Thoracic aorta endothelial cell (primary cell): ENCODE measurements around the gene CCDC54. TPM values are rescaled to one million over a fixed set of nuclear protein-coding genes. Genes with fewer than 3 reads are reported as not detected.

ENCODE experiments used
- total RNA-seq: library from RNA; depleted of rRNA; stranded (reverse); fragments of >200 nt; gene quantifications from 2 replicates; pipeline ENCODE4 v1.2.3, GENCODE V29; 2012

The CCDC54 gene
- total RNA-seq: not detected in 2 replicates

GRCh38 chr3:107377151-107377550 lies at the start of gene CCDC54:
TSS of gene CCDC54 (plus strand) at chr3:107377439. CDS start at chr3:107377588, 149 bp downstream.

Other genes starting within 250 kb of the CCDC54 start
- gene BBX, start 145.5 kb downstream of the CCDC54 start, total RNA-seq: 86.2 and 108 TPM in 2 replicates